Skeletal muscle tissue (tissue), 4 donors: Measurements from ENCODE around the gene GDA. TPM values are rescaled to one million over a fixed set of nuclear protein-coding genes. Genes with fewer than 3 reads are reported as not detected.

Experiments used
- H3K27ac ChIP-seq: one replicate; pipeline ENCODE4 v1.7.0; 2013; ENCODE audit warnings: mild to moderate bottlenecking, low read depth, low read length, inconsistent platforms
- H3K27me3 ChIP-seq, 3 donors: one replicate each; pipeline ENCODE4 v1.7.0; 2013; ENCODE audit warnings: low read length in 3 of 3; ENCODE audit not compliant: control insufficient read depth in 3 of 3, insufficient read depth in 3 of 3
- H3K36me3 ChIP-seq, 3 donors: one replicate each; pipeline ENCODE4 v1.7.0; 2013; ENCODE audit warnings: low read length in 3 of 3; ENCODE audit not compliant: control insufficient read depth in 3 of 3, insufficient read depth in 3 of 3
- H3K4me1 ChIP-seq, 3 donors: one replicate each; pipeline ENCODE4 v1.7.0; 2013; ENCODE audit warnings: low read length in 3 of 3, mild to moderate bottlenecking in 3 of 3; ENCODE audit not compliant: control insufficient read depth in 3 of 3, insufficient read depth in 3 of 3
- H3K4me3 ChIP-seq, 3 donors: one replicate each; pipeline ENCODE4 v1.7.0; 2013; ENCODE audit warnings: low read length in 3 of 3
- H3K9ac ChIP-seq, 3 donors: one replicate each; pipeline ENCODE4 v1.7.0; 2013; ENCODE audit warnings: low read length in 3 of 3, mild to moderate bottlenecking in 3 of 3, moderate library complexity in 2 of 3, low read depth in 1 of 3
- H3K9me3 ChIP-seq, 3 donors: one replicate each; pipeline ENCODE4 v1.7.0; 2013; ENCODE audit warnings: low read length in 3 of 3; ENCODE audit not compliant: control insufficient read depth in 3 of 3
- total RNA-seq: library from RNA; depleted of rRNA; stranded (reverse); fragments of >200 nt; gene quantifications from one replicate; pipeline ENCODE4 v1.2.3, GENCODE V29; 2014
- donor health status: Osteomylitis.

Gene GDA
- total RNA-seq, 1 donor from 2014 or later: 0.52 TPM

- Histone ChIP-seq H3K4me3 (no peak overlapping the region), H3K36me3 (no peaks in the 10 kb centered on the region), H3K4me1 (no peaks in the 10 kb centered on the region), H3K9me3 (no peaks in the 10 kb centered on the region), H3K9ac (no peak overlapping the region), H3K27me3 (no peaks in the 10 kb centered on the region), H3K27ac (no peak overlapping the region)
Observed at GRCh38 chr9:72226146-72226812, 77.0 kb downstream of the GDA start.

GRCh38 chr9:72228282-72228681 lies 79.0 kb downstream of the GDA start:
- H3K36me3 ChIP-seq: no peaks in the 10 kb centered on the region
- no peak overlapping the region for H3K4me3 ChIP-seq
- H3K4me1 ChIP-seq: no peaks in the 10 kb centered on the region
- no peaks in the 10 kb centered on the region for H3K27me3 ChIP-seq
- no peaks in the 10 kb centered on the region for H3K9me3 ChIP-seq
- H3K27ac ChIP-seq: no peak overlapping the region
- no peak overlapping the region for H3K9ac ChIP-seq

DNA sequence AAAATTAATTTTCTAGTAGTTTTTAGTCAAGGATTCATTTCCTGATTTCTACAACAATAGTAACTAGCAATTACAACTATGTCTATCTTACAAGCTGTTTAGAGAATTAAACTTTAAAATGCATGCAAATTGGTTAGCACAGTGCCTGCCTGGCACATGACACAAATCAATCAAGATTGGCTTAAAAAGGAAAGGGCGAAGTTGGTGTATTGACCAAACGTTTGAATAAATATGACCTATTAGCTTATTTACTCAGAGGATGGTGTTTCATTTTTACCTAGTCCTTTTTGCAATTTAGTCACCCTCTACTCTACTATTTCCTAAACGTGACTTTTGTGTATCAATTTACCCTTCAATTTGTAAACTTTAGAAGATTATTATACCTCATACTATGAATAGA lies 83.5 kb downstream of the GDA start:
- H3K4me1 ChIP-seq: no peaks in the 10 kb centered on the region
- no peaks in the 10 kb centered on the region for H3K27me3 ChIP-seq
- H3K9ac ChIP-seq: no peak overlapping the region
- no peaks in the 10 kb centered on the region for H3K36me3 ChIP-seq
- no peaks in the 10 kb centered on the region for H3K9me3 ChIP-seq
- no peak overlapping the region for H3K27ac ChIP-seq
- no peak overlapping the region for H3K4me3 ChIP-seq

GRCh38 chr9:72247549-72247948 lies 98.3 kb downstream of the GDA start:
- Histone ChIP-seq H3K36me3 (no peaks in the 10 kb centered on the region), H3K9ac (no peak overlapping the region), H3K9me3 (no peaks in the 10 kb centered on the region)

GRCh38 chr9:72251589-72251988 lies 102.3 kb downstream of the GDA start:
- Histone ChIP-seq H3K9ac (no peak overlapping the region), H3K27ac (no peak overlapping the region), H3K36me3 (no peaks in the 10 kb centered on the region), H3K4me3 (no peak overlapping the region), H3K27me3 (no peaks in the 10 kb centered on the region), H3K9me3 (no peaks in the 10 kb centered on the region), H3K4me1 (no peaks in the 10 kb centered on the region)

More at GRCh38 chr9:72247549-72247948, 98.3 kb downstream of the GDA start:
- H3K4me3 ChIP-seq: no peak overlapping the region
- H3K4me1 ChIP-seq: no peaks in the 10 kb centered on the region
- H3K27me3 ChIP-seq: no peaks in the 10 kb centered on the region
- no peak overlapping the region for H3K27ac ChIP-seq

- H3K36me3 ChIP-seq: no peaks in the 10 kb centered on the region
- no peak overlapping the region for H3K9ac ChIP-seq
Observed at GRCh38 chr9:72254901-72255545, 105.8 kb downstream of the GDA start.

GRCh38 chr9:72255569-72255968 lies 106.3 kb downstream of the GDA start:
- Histone ChIP-seq H3K9ac (no peak overlapping the region), H3K4me3 (no peak overlapping the region), H3K9me3 (no peaks in the 10 kb centered on the region), H3K27ac (no peak overlapping the region), H3K36me3 (no peaks in the 10 kb centered on the region), H3K4me1 (no peaks in the 10 kb centered on the region), H3K27me3 (peaks cover 0 to 3% (median 0%) of the 10 kb centered on the region in 3 donors)

More at GRCh38 chr9:72254901-72255545, 105.8 kb downstream of the GDA start:
- H3K4me1 ChIP-seq: no peaks in the 10 kb centered on the region
- H3K27me3 ChIP-seq: peaks cover 0 to 3% (median 0%) of the 10 kb centered on the region in 3 donors
- no peak overlapping the region for H3K27ac ChIP-seq
- no peak overlapping the region for H3K4me3 ChIP-seq
- H3K9me3 ChIP-seq: no peaks in the 10 kb centered on the region

GRCh38 chr9:72256931-72257330 lies 107.7 kb downstream of the GDA start:
- Histone ChIP-seq H3K36me3 (no peaks in the 10 kb centered on the region), H3K27ac (no peak overlapping the region), H3K9me3 (no peaks in the 10 kb centered on the region), H3K9ac (no peak overlapping the region), H3K4me3 (no peak overlapping the region), H3K27me3 (peaks cover 0 to 3% (median 0%) of the 10 kb centered on the region in 3 donors), H3K4me1 (no peaks in the 10 kb centered on the region)

GRCh38 chr9:72257814-72258213 lies 108.6 kb downstream of the GDA start:
- Histone ChIP-seq H3K36me3 (no peaks in the 10 kb centered on the region), H3K4me3 (no peak overlapping the region), H3K9me3 (no peaks in the 10 kb centered on the region), H3K27ac (no peak overlapping the region), H3K27me3 (peaks cover 0 to 3% (median 0%) of the 10 kb centered on the region in 3 donors), H3K9ac (no peak overlapping the region), H3K4me1 (no peaks in the 10 kb centered on the region)

GRCh38 chr9:72262063-72262462 lies 112.8 kb downstream of the GDA start:
- Histone ChIP-seq H3K27ac (no peak overlapping the region), H3K27me3 (peaks cover 0 to 3% (median 0%) of the 10 kb centered on the region in 3 donors), H3K4me3 (no peak overlapping the region), H3K9me3 (no peaks in the 10 kb centered on the region), H3K36me3 (no peaks in the 10 kb centered on the region), H3K9ac (no peak overlapping the region), H3K4me1 (no peaks in the 10 kb centered on the region)
